ENCODE results near the gene USP34.

Gene USP34

DNA sequence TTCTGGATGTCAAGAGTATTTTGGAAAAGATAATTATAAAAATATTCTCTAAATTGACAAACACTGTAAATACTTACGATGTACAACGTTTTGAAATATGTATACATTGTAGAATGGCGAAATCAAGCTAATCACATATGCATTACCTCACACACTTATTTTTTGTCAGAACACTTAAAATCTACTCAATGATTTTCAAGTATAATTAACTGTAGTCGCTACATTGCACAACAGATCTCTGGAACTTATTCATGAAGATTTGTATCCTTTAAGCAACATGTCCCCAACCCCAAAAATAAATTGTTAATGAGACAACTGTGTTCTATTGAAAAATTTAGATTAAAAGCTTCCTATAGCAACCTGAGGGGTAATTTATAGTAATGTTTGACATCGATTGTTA, 249.1 kb downstream of the USP34 start:
- H3K9ac ChIP-seq = no peak overlapping the region
- H3K27ac ChIP-seq = no peak overlapping the region
- H3K4me2 ChIP-seq (ENCODE audit: low read length) = no peak overlapping the region
- H3K27me3 ChIP-seq (ENCODE audit: control insufficient read depth, insufficient read depth, low read length) = no peaks in the 10 kb centered on the region
- H3K36me3 ChIP-seq (ENCODE audit: control insufficient read depth, insufficient read depth, low read length) = no peaks in the 10 kb centered on the region
- H2AFZ ChIP-seq = no peak overlapping the region
- no peaks in the 10 kb centered on the region for H3K4me1 ChIP-seq
- TF ChIP-seq, protein P1, sequence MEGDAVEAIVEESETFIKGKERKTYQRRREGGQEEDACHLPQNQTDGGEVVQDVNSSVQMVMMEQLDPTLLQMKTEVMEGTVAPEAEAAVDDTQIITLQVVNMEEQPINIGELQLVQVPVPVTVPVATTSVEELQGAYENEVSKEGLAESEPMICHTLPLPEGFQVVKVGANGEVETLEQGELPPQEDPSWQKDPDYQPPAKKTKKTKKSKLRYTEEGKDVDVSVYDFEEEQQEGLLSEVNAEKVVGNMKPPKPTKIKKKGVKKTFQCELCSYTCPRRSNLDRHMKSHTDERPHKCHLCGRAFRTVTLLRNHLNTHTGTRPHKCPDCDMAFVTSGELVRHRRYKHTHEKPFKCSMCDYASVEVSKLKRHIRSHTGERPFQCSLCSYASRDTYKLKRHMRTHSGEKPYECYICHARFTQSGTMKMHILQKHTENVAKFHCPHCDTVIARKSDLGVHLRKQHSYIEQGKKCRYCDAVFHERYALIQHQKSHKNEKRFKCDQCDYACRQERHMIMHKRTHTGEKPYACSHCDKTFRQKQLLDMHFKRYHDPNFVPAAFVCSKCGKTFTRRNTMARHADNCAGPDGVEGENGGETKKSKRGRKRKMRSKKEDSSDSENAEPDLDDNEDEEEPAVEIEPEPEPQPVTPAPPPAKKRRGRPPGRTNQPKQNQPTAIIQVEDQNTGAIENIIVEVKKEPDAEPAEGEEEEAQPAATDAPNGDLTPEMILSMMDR (IDR thresholded peaks at IDR 0.05) = no peak
- no peak overlapping the region for H3K4me3 ChIP-seq (ENCODE audit: low read depth, low read length)
- no peaks in the 10 kb centered on the region for H3K79me2 ChIP-seq
- no peaks in the 10 kb centered on the region for H3K9me3 ChIP-seq (ENCODE audit: control insufficient read depth, low read length)

DNA sequence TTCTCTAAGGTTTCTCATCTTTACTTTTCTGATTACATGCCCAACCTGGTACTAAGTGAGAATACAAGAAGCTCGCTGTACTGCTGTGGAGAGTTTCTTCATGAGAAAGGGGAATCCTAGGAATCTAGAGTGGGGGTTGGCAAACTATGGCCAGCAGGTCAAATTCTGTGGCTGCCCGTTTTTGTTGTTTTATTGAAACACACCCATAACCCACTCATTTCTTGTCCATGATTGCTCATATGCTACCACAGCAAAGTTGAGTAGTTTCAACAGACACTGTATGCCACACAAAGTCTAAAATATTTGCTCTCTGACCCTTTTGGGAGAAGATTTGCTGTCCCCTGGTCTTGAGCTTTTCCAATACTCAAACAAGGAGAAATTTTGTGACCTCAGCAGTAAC, 250.1 kb downstream of the USP34 start:
- TF ChIP-seq, protein P1 (IDR thresholded peaks at IDR 0.05) = no peak
- Histone ChIP-seq H3K4me1 (no peaks in the 10 kb centered on the region), H2AFZ (no peak overlapping the region), H3K27me3 (ENCODE audit: control insufficient read depth, insufficient read depth, low read length) (no peaks in the 10 kb centered on the region), H3K4me2 (ENCODE audit: low read length) (no peak overlapping the region), H3K27ac (no peak overlapping the region), H3K9ac (no peak overlapping the region), H3K4me3 (ENCODE audit: low read depth, low read length) (no peak overlapping the region), H3K79me2 (no peaks in the 10 kb centered on the region), H3K36me3 (ENCODE audit: control insufficient read depth, insufficient read depth, low read length) (no peaks in the 10 kb centered on the region), H3K9me3 (ENCODE audit: control insufficient read depth, low read length) (no peaks in the 10 kb centered on the region)

DNA sequence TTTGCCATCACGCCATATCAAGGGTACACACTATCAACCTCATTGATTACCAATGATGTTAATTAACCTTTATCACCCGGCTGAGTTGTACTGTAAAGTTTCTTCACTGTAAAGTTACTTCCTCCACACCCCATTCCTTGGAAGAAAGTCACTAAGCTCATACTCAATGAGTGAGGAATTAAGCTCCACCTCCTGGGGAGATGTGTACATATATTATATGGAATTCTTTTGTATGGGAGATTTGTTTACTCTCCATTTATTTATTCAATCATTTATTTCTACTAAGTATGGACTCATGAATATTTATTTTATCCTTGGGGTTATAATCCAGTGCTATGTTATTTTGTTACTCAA, 252.1 kb downstream of the USP34 start:
- Histone ChIP-seq H3K9ac (no peak overlapping the region), H3K9me3 (ENCODE audit: control insufficient read depth, low read length) (no peaks in the 10 kb centered on the region), H2AFZ (no peak overlapping the region), H3K4me2 (ENCODE audit: low read length) (no peak overlapping the region), H3K27ac (no peak overlapping the region), H3K79me2 (no peaks in the 10 kb centered on the region), H3K4me3 (ENCODE audit: low read depth, low read length) (no peak overlapping the region), H3K27me3 (ENCODE audit: control insufficient read depth, insufficient read depth, low read length) (no peaks in the 10 kb centered on the region), H3K36me3 (ENCODE audit: control insufficient read depth, insufficient read depth, low read length) (no peaks in the 10 kb centered on the region), H3K4me1 (no peaks in the 10 kb centered on the region)
- TF ChIP-seq, protein P1 (IDR thresholded peaks at IDR 0.05) = no peak

DNA sequence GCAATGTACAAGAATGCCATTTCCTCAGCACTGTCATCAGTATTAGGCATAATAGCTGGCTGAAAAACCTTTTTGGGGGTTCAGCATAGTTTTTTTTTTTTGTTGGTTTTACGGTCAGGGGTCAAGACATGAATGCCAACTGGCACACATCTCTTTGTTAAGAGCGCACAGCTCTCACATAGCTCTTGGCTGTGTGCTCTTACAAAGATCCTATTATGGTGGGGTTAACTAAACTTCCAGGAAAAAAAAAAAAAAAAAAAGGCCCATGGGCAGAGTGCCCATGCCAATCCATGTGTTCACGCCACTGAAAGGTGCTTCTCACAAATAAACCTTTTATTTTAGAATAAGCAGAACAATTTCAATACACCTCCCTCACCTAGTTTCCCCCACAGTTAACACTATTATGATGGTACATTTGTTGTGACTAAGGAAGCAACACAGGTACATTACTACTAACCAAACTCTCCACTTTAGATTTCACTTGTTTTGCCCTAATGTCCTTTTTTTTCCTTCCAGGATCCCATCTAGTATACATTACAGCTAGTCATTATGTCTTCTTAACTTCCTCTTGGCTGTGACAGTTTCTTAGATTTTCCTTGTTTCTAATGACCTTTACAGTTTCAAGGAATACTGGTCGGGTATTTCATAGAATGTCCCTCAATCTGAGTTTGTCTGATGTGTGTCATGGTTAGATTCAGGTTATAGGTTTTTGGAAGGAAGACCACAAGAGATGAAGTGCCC, 252.6 kb downstream of the USP34 start:
- H3K9ac ChIP-seq = no peak overlapping the region
- H3K36me3 ChIP-seq (ENCODE audit: control insufficient read depth, insufficient read depth, low read length) = no peaks in the 10 kb centered on the region
- no peak overlapping the region for H3K4me2 ChIP-seq (ENCODE audit: low read length)
- H3K4me1 ChIP-seq = no peaks in the 10 kb centered on the region
- no peak overlapping the region for H3K4me3 ChIP-seq (ENCODE audit: low read depth, low read length)
- TF ChIP-seq, protein P1 (IDR thresholded peaks at IDR 0.05) = no peak
- H3K27me3 ChIP-seq (ENCODE audit: control insufficient read depth, insufficient read depth, low read length) = no peaks in the 10 kb centered on the region
- no peaks in the 10 kb centered on the region for H3K9me3 ChIP-seq (ENCODE audit: control insufficient read depth, low read length)
- no peaks in the 10 kb centered on the region for H3K79me2 ChIP-seq
- no peak overlapping the region for H2AFZ ChIP-seq
- H3K27ac ChIP-seq = no peak overlapping the region

DNA sequence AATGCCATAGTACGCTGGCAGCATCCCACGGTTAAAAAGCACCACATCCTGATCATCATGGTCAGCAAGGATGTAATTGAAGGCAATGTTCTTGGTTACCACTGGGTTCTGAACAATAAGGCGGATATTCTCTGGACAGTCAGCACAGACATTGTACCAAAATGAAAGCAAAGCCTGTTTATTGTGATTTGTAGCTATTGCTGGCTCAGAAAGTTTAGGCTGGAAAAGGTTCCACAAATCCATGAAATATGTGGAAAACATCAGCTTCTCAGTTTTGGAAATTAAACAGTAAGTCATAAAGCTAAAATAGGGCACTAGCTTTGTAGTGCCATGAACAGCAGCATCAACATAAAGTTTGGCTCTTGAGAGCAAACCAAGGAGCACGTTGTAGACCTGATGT, 256.7 kb downstream of the USP34 start:
- Histone ChIP-seq H3K36me3 (ENCODE audit: control insufficient read depth, insufficient read depth, low read length) (no peaks in the 10 kb centered on the region), H3K4me1 (no peaks in the 10 kb centered on the region), H3K9me3 (ENCODE audit: control insufficient read depth, low read length) (no peaks in the 10 kb centered on the region), H3K27me3 (ENCODE audit: control insufficient read depth, insufficient read depth, low read length) (no peaks in the 10 kb centered on the region), H3K4me3 (ENCODE audit: low read depth, low read length) (no peak overlapping the region), H3K9ac (no peak overlapping the region), H3K79me2 (no peaks in the 10 kb centered on the region), H2AFZ (no peak overlapping the region), H3K4me2 (ENCODE audit: low read length) (no peak overlapping the region), H3K27ac (no peak overlapping the region)
- TF ChIP-seq, protein P1 (IDR thresholded peaks at IDR 0.05) = no peak

Measured in parathyroid adenoma (tissue), 2 donors.